GM12892 (cell line): ENCODE results near the gene FAM107B.

ENCODE experiments used
- POLR2A ChIP-seq: IDR thresholded peaks from 2 replicates; pipeline ENCODE4 v1.6.1; 2011; ENCODE audit warnings: low read depth, low read length, control low read depth
- POLR2AphosphoS5 ChIP-seq: IDR thresholded peaks from 2 replicates; pipeline ENCODE4 v1.6.1; 2011; ENCODE audit warnings: low read depth, low read length, control low read depth
- TAF1 ChIP-seq: IDR thresholded peaks from 2 replicates; pipeline ENCODE4 v1.6.1; 2011; ENCODE audit warnings: low read depth, mild to moderate bottlenecking, control low read depth, low read length, borderline replicate concordance

GRCh38 chr10:14667781-14668180 lies 106.9 kb downstream of the FAM107B start:
- TF ChIP-seq POLR2A: no peak
- TF ChIP-seq POLR2AphosphoS5: no peak
- no peak for TF ChIP-seq TAF1
